GM12892 (cell line): ENCODE data around the gene SLC9A9.
A peak's percentile ranks its signal among the peaks of the same experiment; 100 is the strongest.

Experiments
- DNase-seq: peaks from one replicate; pipeline ENCODE4 v3.0.0; 2011; ENCODE audit not compliant: insufficient read length
- FAIRE-seq: peaks from 2 replicates; lab custom pipeline; 2011; peaks lifted over from hg19 to GRCh38; lab: Jason Lieb, UNC
- POLR2A ChIP-seq: IDR thresholded peaks from 2 replicates; pipeline ENCODE4 v1.6.1; 2011; ENCODE audit warnings: low read depth, low read length, control low read depth
- POLR2AphosphoS5 ChIP-seq: IDR thresholded peaks from 2 replicates; pipeline ENCODE4 v1.6.1; 2011; ENCODE audit warnings: low read depth, low read length, control low read depth
- TAF1 ChIP-seq: IDR thresholded peaks from 2 replicates; pipeline ENCODE4 v1.6.1; 2011; ENCODE audit warnings: low read depth, mild to moderate bottlenecking, control low read depth, low read length, borderline replicate concordance

SLC9A9 gene

DNA sequence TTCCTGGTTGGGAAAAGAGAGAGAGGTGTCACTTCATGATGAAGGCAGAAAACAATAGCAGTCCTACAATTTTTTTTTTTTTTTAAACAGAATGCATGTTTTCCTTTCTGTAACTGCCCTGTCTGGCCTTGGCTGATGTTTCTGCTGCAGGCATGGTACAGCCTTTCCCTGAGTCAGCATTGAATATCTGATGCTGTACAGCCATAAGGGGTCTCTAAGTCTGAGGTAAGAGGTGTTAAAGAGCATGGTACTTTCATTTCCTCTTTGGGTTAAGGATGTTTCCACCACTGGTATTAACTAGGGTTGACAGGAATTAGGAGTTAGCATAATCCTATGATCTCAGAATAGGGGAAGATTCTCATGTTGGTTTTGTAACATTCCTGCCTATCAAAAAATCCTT is 581.3 kb downstream of the SLC9A9 start:
- no peak for DNase-seq
- TF ChIP-seq TAF1, result no peak
- TF ChIP-seq POLR2A, result no peak
- TF ChIP-seq POLR2AphosphoS5, result no peak
- FAIRE-seq, result no peak

DNA sequence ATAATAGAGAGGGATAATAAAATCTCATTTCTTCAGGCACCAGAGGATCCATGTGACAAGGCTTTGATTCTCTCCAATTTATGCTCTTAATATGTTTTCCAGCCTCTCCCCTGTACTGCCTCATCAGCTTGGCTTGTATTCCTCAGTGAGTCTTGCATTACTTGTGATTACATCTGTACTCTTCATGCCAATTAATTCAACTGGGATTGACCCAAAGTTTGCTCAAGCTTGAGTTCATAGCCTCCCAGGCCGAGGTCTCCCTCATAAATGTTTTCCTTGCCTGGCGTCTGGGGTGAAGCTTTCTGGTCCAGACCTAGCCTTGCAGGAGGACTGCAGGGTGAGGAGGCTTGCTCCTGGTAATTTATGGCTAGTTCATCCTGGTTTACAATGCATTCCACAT is 581.8 kb downstream of the SLC9A9 start:
- TF ChIP-seq POLR2AphosphoS5 (no peak), POLR2A (no peak), TAF1 (no peak)
- no peak for FAIRE-seq
- DNase-seq, result no peak

DNA sequence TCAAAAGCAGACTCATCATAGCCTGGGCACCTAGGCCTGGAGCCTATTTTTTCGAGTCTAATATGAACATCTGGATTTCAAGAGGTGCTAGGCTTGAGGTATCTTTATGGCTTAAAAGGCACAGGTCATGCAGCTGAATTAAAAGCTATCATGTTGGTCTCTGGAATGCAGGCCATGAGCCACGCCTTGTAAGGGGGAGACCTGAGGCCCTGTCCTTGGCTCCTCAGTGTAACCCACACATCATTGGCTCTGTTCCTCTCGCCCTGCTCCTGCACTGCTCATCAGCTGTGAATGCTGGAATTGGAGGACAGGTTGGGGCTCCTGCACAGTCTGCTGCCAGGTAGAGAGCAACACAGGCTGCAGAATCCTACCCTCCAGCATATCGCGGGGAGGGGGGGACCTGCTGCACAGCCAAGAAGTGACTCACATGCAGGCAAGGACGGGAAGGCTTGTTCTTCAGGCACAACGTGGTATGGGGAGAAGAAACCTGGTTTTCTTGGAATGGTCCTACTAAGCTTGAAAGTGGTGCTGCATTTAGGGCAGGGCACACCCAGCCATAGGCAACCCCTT is 582.7 kb downstream of the SLC9A9 start:
- no peak for FAIRE-seq
- TF ChIP-seq POLR2AphosphoS5 (no peak), POLR2A (no peak), TAF1 (no peak)
- no peak for DNase-seq

DNA sequence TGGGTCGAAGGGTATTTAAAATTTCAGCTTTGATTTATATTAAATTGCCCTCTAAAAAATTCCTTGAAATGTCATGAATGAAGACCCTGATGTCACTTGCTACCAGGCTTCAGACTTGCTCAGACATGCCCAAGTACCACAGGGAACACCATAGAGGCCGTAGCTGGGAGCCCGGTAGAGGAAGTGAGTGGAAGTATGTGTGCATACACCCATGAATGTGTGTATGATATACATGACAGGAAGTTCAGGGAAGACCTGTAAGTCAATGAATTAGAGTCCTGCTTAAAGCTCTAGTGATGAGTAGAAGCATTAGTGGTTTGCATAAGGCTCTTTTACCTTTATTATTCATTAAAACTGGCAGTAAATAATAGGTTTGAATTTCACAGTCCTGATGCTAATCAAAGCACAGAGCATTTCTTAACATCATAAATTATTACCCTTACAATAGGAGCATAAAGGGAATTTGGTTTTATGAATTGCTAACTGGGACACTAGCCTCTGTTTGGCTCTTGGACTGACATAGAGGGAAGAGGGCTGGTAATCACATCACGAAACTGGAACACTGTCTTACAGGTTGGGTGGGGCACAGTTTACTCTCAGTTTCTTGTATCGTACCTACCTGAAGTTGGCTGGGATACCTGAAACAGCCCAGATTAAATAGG is 584.3 kb downstream of the SLC9A9 start:
- FAIRE-seq (peak; percentile 24), DNase-seq (no peak)
- TF ChIP-seq POLR2AphosphoS5 (no peak), TAF1 (no peak), POLR2A (no peak)

DNA sequence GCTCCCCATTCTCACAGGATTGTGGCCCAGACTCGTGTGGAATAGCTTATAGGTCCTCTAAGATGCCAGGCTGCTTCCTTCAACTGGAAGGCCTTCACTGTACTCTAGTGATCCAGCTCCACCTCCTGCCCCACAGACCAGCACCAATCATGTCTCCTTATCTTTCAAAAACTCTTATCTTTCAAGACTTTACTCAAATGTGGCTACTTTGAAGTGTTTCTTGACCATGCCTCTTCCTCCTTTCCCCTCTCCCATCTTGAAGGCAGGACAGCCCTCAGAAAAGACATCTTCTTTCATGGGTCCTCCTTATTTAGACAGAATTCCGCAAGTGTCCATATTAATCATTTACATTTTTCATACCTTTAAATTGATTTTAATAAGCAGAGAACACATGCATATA is 586.4 kb downstream of the SLC9A9 start:
- no peak for DNase-seq
- no peak for FAIRE-seq
- TF ChIP-seq POLR2A (no peak), TAF1 (no peak), POLR2AphosphoS5 (no peak)

DNA sequence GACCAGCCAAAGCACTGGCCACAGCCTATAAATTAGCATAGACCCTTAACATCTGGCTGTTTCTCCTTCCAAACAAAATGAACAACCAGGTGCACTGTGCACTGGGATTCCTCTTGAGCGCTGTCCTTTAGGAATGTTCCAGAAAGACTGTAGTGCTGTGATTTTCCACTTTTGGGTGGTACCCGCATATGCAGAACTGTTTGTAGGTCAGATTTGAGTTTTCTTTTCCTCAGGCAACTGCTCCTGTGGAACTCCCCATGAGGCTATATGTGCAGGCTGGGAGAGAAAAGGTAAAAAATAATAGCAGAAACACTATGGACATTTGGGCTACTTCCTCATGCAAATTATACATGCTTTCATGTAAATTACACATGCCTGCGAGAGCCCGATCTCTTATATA is 589.6 kb downstream of the SLC9A9 start:
- TF ChIP-seq TAF1 (no peak), POLR2A (no peak), POLR2AphosphoS5 (no peak)
- DNase-seq (no peak), FAIRE-seq (no peak)

DNA sequence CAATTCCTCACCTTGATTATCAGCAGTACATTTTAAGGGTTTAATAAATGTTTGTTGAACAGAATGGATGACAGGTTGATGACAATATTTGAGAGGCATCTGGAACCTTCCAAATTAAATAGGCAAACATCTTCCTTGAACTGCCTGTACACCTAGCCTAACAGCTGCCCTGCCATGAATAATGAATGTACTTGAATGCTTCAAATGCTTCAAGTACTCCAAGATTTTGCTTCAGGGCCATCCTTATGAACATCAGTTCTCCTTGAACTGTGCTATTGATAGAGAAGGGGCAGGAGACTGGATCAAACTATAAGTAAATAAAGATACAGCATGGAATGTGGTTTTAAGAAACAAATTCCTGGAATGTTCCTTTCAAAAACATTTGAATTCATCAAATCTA is 591.9 kb downstream of the SLC9A9 start:
- no peak for TF ChIP-seq POLR2A
- no peak for TF ChIP-seq POLR2AphosphoS5
- TF ChIP-seq TAF1, result no peak
- no peak for FAIRE-seq
- DNase-seq, result no peak

DNA sequence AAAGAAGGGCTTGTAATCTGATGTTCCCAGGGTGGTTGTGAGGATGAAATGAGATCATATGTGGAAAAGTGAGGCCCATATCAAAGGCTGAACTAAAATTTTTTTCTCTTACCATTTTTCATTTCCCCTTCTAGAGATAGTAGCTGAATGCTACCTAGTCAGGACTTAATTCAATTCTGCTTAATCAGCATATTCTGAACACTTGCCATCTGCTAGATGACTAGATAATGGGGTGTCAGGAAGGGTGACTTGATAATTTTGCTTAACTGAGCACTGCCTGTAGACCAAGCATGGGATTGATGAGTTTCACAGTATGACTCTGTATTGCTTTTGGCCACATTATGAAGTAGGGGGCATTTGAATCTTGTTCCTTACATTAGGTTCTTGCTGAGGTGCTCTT is 592.5 kb downstream of the SLC9A9 start:
- DNase-seq (no peak), FAIRE-seq (no peak)
- TF ChIP-seq POLR2A (no peak), POLR2AphosphoS5 (no peak), TAF1 (no peak)

DNA sequence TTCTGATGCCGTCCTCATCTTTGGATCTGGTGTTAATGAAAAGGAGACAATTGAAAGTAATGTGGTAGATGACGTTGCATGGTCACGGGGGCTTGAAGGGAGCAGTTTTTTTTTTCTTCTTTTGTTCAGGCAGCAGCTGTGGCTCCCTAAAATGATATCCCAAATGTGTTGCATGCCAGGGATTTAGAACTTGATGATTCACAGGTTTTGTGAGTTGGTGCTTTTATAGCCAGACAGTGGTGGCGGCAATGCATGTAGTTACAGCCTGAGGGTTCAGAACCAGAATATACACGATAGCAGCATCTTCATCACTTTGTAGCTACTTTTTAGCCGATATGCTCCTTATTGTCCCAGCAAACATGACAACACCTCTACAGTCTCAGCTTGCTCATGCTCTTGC is 595.3 kb downstream of the SLC9A9 start:
- DNase-seq, result no peak
- TF ChIP-seq TAF1 (no peak), POLR2AphosphoS5 (no peak), POLR2A (no peak)
- no peak for FAIRE-seq

DNA sequence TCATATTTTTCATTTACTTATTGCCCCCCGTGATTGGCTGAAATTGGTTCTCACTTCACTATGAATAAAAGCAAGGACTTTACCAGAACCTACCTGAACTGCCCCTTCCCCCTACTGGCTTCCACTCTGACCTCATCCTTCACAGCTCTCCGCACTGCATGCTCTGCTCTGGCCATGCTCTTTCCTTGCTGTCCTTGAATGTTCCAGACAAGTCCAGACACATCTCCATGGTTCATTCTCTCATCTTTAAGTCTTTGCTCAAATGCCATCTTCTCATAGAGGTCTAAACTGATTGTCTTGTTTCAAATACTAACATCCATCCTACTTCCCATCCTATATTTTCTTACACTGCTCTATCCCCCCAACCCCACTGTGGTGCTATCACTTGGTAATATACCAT is 599.3 kb downstream of the SLC9A9 start:
- DNase-seq (no peak), FAIRE-seq (no peak)

DNA sequence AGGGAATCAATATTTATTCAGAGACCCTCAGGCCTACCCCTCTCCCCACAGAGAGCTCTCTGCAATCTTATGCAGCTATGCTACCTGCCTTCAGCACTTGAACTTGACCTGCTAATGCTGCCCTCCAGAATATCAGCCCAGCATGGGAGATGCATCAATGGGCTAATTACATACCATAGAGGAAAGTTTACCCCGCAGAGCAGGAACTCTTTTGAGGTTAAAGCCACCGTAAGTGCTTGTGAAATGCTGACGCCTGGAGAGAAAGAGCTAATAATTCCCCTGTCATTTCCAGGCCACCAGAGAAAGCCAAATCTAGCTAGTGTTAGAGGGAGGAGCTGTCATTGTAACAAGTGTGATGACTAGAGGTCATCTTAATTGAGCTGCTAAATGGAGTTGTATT is 601.2 kb downstream of the SLC9A9 start:
- no peak for DNase-seq
- no peak for FAIRE-seq
- TF ChIP-seq POLR2A, result no peak
- TF ChIP-seq POLR2AphosphoS5, result no peak
- no peak for TF ChIP-seq TAF1

More for the DNA sequence above, 599.3 kb downstream of the SLC9A9 start:
- no peak for TF ChIP-seq POLR2A
- no peak for TF ChIP-seq POLR2AphosphoS5
- TF ChIP-seq TAF1, result no peak

DNA sequence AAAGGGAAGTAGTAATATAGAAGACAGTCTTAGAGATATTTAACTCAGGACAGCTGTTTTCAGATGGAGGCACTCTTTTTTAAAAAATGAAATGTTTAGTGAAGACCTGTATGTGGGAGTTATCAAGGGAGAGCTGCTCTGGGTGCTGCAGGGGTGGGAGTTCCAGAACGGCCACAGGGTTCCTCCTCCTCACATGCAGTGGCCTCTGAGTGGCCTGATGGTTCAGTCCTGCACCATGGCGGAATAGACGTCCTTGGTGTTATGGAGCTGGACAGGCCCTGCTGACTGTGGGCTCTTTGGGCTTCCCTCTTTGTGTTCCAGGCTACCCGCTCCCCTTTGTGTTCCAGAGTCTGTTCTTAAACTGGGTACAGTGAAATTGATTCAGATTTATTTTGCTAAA is 602.6 kb downstream of the SLC9A9 start:
- TF ChIP-seq TAF1 (no peak), POLR2A (no peak)
- DNase-seq, result no peak
- no peak for FAIRE-seq
